ENCODE measurements around the gene MCOLN1.

Gene MCOLN1

DNA sequence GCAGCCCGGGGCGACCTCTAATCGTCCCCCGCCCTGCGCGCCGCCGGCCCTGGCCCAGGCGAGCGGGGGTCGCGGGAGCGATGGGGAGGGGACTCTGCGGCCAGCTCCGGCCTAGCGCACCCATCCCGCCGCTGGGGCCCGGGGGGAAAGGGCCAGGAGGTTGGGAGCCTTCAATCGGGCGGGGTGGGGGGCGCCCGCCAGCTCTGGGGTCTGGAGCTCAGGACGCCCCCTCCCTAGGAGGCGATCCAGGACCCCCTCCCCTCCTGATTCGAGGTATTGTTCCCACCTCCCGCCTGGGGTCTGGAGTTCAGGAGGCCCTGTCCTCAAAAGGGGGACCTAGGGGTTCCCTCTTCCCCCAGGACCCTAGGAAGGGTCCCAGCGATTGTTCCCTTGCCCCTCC is 6.1 kb upstream of the MCOLN1 start:
- H3K4me3 ChIP-seq (ENCODE audit: low read length) = peak overlapping the region; percentile 78
- TF ChIP-seq, protein P1, sequence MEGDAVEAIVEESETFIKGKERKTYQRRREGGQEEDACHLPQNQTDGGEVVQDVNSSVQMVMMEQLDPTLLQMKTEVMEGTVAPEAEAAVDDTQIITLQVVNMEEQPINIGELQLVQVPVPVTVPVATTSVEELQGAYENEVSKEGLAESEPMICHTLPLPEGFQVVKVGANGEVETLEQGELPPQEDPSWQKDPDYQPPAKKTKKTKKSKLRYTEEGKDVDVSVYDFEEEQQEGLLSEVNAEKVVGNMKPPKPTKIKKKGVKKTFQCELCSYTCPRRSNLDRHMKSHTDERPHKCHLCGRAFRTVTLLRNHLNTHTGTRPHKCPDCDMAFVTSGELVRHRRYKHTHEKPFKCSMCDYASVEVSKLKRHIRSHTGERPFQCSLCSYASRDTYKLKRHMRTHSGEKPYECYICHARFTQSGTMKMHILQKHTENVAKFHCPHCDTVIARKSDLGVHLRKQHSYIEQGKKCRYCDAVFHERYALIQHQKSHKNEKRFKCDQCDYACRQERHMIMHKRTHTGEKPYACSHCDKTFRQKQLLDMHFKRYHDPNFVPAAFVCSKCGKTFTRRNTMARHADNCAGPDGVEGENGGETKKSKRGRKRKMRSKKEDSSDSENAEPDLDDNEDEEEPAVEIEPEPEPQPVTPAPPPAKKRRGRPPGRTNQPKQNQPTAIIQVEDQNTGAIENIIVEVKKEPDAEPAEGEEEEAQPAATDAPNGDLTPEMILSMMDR (conservative IDR thresholded peaks at IDR 0.05; ENCODE audit: low read depth, low read length) = no peak

GRCh38 chr19:7516878-7517277 is 5.5 kb upstream of the MCOLN1 start:
- H3K4me3 ChIP-seq (ENCODE audit: low read length) = peak overlapping the region; percentile 78

More for the DNA sequence above, 6.1 kb upstream of the MCOLN1 start:
- no peak for DNase-seq (ENCODE audit: low read depth)

GRCh38 chr19:7519361-7520130 is 2.9 kb upstream of the MCOLN1 start:
- H3K4me3 ChIP-seq (ENCODE audit: low read length) = no peak overlapping the region
- TF ChIP-seq, protein P1 (conservative IDR thresholded peaks at IDR 0.05; ENCODE audit: low read depth, low read length) = no peak
- DNase-seq (ENCODE audit: low read depth) = no peak

More at GRCh38 chr19:7516878-7517277, 5.5 kb upstream of the MCOLN1 start:
- TF ChIP-seq, protein P1 (conservative IDR thresholded peaks at IDR 0.05; ENCODE audit: low read depth, low read length) = no peak
- DNase-seq (ENCODE audit: low read depth) = no peak

GRCh38 chr19:7520131-7521051 is 2.0 kb upstream of the MCOLN1 start:
- TF ChIP-seq, protein P1 (conservative IDR thresholded peaks at IDR 0.05; ENCODE audit: low read depth, low read length) = no peak
- no peak overlapping the region for H3K4me3 ChIP-seq (ENCODE audit: low read length)
- DNase-seq (ENCODE audit: low read depth) = no peak

DNA sequence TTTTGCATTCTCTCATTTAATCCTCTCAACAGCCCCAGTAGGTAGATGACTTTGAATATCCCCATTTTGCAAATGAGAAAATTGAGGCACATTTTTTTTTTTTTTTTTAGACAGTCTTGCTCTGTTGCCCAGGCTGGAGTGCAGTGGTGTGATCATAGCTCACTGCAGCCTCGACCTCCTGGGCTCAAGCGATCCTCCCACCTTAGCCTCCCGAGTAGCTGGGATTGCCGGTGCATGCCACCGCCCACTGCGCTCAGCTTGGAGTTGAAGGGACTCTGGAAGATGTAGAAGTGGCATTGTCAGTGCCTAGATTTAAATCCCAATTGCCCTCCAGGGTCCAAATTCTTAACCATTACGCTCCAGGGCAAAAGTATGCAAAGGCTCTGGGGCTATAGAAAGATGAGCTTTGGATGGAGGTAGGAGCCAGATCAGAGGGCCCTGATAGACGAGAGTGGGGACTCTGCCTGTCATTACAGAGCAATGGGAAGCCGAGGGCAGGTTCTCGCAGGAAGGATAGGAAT is 813 bp upstream of the MCOLN1 start:
- TF ChIP-seq, protein P1 (conservative IDR thresholded peaks at IDR 0.05; ENCODE audit: low read depth, low read length) = no peak
- H3K4me3 ChIP-seq (ENCODE audit: low read length) = peak overlapping the region; percentile 76
- no peak for DNase-seq (ENCODE audit: low read depth)

DNA sequence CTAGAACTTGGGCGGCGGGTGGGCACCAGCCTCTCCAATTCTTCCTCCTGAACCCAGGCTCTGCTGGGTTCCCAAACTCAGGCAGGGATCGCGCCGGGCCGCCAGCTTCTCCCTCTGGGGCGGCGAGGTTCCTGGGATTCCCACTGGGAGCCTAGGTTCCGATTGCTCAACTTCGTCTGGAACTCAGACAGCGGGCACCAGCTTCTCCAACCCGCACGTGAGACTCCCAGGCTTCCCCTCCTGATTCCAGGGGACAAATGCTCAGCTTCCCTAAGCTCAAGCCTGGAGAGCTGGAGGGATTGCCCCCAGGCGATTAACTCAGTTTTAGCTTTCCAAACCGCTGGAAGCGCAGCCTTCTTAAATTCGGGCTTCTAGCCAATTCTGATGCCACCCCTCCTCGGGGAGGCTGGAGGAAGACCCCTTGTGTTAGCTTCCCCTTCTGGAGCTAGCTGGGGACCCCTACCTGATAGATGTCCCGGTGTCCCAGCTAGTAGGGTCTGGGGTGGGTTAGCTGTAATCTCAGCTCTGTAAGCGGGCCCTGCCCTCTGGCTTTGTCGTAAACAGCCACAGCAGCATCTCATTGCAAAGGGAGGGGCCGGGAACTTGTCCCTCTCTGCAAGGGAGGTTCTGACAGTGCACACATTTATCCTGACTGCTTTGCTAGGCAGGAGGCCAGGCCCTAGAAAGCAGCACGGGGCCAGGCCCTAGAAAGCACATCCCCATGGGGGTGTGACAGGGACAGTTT is 671 bp downstream of the MCOLN1 start:
- TF ChIP-seq, protein P1 (conservative IDR thresholded peaks at IDR 0.05; ENCODE audit: low read depth, low read length) = no peak
- no peak for DNase-seq (ENCODE audit: low read depth)
- peak overlapping the region; percentile 76 for H3K4me3 ChIP-seq (ENCODE audit: low read length)

All from retinal pigment epithelial cell (primary cell).